Neural progenitor cell (in vitro differentiated cells): ENCODE measurements around the gene CSNK1G2.

Experiments used
- EZH2 ChIP-seq: fragments of 200-600 bp; sonication (generic); IDR thresholded peaks from 2 replicates; pipeline ENCODE4 v1.6.1; 2017; ENCODE audit warnings: antibody characterized with exemption, mild to moderate bottlenecking, moderate library complexity
- EZH2phosphoT487 ChIP-seq: fragments of 200-600 bp; sonication (generic); IDR thresholded peaks from 2 replicates; pipeline ENCODE4 v1.6.1; 2017; ENCODE audit warnings: antibody characterized with exemption
- TF ChIP-seq, protein P1 (sequence below): fragments of 200-600 bp; sonication (generic); IDR thresholded peaks from 2 replicates; pipeline ENCODE4 v1.5.1; 2017; ENCODE audit warnings: antibody characterized with exemption, mild to moderate bottlenecking

DNA sequence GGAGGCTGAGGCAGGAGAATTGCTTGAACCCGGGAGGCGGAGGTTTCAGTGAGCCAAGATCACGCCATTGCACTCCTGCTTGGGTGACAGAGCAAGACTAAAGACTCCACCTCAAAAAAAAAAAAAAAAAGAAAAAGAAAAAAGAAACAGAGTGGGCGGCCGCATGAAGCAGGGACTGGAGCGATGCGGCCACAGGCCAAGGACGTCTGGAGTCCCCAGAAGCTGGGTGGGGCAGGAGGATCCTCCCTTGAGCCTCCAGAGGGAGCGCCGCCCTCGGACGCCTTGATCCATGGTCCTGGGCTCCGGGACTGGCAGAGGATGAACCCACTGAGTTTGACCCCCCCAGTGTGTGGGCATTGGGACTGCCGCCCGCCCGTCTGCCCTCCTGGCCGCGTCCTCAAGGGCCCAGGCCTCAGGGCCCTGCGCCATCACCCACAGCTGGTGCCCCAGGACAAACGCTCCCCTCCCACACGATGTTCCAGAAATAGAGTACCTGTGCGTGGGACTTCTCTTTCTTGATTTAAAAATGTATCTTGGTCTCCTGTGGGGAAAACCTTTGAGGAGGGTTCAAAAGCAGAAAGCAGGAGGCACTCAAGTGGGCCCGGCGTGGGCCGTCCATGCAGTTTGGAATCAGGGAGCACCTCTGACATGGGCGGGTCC lies 59.0 kb downstream of the CSNK1G2 start:
- TF ChIP-seq, protein P1, sequence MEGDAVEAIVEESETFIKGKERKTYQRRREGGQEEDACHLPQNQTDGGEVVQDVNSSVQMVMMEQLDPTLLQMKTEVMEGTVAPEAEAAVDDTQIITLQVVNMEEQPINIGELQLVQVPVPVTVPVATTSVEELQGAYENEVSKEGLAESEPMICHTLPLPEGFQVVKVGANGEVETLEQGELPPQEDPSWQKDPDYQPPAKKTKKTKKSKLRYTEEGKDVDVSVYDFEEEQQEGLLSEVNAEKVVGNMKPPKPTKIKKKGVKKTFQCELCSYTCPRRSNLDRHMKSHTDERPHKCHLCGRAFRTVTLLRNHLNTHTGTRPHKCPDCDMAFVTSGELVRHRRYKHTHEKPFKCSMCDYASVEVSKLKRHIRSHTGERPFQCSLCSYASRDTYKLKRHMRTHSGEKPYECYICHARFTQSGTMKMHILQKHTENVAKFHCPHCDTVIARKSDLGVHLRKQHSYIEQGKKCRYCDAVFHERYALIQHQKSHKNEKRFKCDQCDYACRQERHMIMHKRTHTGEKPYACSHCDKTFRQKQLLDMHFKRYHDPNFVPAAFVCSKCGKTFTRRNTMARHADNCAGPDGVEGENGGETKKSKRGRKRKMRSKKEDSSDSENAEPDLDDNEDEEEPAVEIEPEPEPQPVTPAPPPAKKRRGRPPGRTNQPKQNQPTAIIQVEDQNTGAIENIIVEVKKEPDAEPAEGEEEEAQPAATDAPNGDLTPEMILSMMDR = no peak
- TF ChIP-seq EZH2phosphoT487 (no peak), EZH2 (no peak)
